HG03432 (cell line): Measurements from ENCODE around the gene NAA10.

ENCODE experiments used
- ATAC-seq: cut with Tn5 transposase; IDR thresholded peaks from one replicate; pipeline ENCODE4 v1.9.1; 2021; ENCODE audit warnings: mild to moderate bottlenecking, moderate library complexity; ENCODE audit not compliant: unreplicated experiment

Gene NAA10

GRCh38 chrX:153930011-153930910 lies 4.6 kb downstream of the NAA10 start:
- no peak for ATAC-seq

DNA sequence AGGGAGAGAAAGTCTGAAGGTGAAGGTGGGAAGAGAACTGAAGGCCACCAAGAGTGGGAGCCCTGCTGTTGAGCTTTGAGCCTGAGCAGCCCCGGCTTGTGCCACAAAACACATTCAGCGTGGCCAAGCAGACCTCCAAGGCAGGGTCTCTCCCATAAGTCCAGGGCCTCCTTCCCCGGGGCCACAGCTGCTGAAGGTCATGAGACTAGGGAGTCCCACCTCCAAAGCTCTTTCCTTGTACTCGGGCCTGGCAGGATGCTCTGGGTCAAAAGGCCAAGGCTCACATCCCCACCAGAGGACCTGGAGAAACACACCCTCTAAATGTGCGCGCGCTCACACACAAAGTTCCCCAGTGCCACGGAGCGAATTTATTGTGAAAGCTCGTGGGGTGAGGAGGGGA lies 5.3 kb downstream of the NAA10 start:
- ATAC-seq: no peak

DNA sequence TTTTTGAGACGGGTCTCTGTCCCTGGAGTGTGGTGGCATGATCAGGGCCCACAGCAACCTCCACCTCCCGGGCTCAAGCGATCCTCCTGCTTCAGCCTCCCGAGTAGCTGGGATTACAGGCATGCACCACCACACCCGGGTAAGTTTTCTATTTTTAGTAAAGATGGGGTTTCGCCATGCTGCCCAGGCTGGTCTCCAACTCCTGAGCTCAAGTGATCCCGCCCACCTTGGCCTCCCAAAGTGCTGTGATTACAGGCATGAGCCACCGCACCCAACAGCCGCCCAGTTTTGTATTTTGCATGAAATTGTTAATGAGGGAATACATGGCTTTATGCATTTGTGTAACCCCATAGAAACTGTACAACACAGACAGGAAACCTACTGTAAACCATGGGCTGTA lies 6.0 kb downstream of the NAA10 start:
- no peak for ATAC-seq

DNA sequence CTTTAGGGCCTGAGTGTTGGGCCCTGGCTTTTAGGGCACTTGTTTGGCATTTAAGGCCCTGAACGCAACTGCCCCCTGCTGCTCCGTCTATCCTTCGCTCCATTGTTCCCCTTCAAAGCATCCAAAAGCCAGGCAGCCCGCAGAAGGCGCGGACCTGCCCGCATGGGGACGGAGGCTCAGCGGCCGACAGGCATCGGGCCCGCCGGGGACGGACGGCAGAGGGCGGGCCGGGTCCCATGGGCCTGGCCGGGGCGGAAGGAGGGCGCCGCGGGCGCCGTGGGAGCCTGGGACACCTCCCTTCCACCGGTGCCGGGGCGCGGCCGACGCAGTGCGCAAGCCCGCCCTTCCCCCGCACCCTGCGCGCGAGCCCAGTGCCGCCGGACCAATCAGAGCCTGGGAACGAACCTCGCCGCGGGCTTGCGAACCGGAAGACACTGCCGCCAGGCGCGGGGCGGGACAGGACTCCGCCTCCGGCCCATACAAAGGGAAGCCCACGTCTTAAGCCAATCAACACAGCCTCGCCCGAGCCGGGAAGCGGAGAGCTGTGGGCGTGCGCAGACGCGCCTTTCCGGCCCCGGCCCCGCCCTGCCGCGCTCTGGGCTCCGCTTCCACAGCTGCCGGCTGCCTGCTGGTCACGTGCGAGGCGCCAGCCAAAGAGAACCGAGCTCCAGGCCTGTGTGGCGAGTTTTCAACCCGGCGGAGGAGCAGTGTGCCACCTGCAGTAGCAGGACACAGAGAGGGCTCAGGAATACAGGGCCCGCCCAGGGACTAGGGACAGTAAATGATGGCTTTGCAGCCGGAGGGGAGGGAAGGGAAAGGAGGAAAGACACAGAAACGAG lies 6.7 kb downstream of the NAA10 start:
- ATAC-seq: peak; percentile 73

DNA sequence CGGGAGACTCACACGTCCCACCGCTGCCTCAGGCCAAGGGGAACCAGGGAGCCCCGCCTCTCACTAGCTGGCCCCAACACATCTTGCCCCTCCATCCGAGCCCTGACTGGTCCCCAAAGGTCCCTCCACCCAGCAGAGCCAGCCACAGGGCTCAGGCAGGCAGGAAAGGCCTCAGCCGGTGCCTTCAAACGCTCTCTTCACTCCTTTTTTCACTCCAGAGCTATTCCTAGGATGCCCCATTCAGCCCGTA lies 7.2 kb downstream of the NAA10 start:
- no peak for ATAC-seq

GRCh38 chrX:153926858-153927671 lies 7.8 kb downstream of the NAA10 start:
- peak; percentile 42 for ATAC-seq

- no peak for ATAC-seq
Measured at GRCh38 chrX:153926552-153926857, 8.3 kb downstream of the NAA10 start.

DNA sequence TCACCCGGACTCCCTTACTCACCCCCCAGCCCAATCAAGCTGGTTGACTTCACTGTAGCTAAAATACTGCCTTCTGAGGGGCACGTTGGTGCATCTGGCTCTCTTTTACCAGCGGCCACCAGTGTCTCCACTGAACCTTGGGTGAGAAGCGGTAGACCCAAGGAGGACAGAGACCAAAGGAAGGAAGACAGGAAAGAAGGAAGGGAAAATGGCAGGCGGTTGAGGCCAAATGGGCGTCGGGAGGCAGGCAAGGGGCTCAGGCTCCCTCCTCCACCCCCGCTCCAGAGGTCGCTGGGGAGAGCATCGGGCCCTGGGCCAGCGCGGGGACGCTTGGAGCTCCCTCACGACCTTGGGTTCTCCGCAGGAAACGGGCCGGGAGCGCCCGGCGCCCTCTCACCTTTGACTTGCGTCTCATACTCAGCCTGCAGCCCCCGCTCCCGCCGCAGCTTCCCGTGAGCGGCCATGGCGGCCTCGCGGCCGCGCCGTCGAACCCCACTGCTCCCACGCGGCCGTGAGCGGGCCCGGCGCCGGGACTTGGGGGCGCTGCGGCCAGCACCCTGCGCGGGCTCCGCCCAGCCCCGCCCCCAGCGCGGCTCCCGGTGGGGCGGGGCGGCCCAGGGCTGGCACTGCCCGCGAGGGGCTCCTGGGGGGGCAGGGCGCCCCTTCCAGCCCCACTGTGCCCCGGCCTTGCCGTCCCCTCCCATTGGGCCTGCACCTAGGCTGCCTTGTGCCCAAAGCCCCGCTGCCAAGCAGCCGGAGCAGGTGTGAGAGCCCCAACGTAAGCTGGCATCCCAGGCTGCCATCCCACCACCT lies 8.9 kb downstream of the NAA10 start, which contains the start of gene ARHGAP4:
ARHGAP4 (minus strand) TSS at position 526 of the 813 bp plus-strand sequence; CDS start at position 464, 62 bp downstream.
- ATAC-seq: peak; percentile 24

GRCh38 chrX:153925387-153925738 lies 9.5 kb downstream of the NAA10 start:
- ATAC-seq: no peak

GRCh38 chrX:153924149-153924861 lies 10.5 kb downstream of the NAA10 start:
- ATAC-seq: no peak

DNA sequence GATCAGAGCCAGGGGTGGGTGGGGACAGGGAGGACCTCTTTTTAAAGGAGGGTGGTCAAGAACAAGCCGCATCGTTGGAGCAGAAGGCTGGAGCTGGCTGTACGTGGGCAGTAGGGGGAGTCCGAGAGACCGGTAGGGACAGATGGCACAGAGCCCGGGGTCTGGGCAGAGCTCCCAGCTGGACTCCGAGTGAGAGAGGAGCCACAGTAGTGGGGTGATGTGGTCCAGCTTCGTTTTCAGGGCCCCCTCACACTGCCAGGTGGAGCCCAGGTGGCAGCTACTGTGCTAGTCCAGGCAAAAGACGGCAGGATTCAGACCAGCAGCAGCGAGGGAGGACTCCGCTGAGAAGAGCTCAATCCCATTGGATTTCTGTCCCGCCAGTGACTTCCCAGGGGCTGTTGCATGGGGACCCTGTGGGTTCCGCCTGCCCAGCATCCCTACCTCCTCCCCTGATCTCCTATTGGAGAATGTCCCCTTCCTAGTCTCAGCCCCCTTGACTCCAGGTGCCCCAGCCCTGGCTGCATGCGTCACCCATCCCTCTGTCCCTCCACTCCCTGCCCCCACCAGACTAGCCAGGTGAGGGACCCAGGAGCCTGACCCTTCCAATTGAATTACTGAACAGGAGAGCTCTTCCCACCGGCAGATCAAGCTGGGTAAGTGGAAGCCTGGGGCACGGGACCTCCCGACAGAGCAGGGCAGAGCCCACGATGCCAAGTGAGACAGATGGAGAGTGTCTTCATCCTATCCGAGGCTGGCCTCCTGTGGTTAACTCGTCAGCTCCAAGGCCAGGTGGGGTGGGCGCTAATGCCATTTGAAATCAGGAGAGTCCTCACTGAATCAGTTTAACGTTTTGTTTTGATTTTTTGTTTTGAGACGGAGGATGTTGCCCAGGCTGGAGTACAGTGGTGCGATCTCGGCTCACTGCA lies 11.6 kb downstream of the NAA10 start:
- ATAC-seq: no peak

- ATAC-seq: no peak
Measured at GRCh38 chrX:153921511-153922446, 13.1 kb downstream of the NAA10 start.

DNA sequence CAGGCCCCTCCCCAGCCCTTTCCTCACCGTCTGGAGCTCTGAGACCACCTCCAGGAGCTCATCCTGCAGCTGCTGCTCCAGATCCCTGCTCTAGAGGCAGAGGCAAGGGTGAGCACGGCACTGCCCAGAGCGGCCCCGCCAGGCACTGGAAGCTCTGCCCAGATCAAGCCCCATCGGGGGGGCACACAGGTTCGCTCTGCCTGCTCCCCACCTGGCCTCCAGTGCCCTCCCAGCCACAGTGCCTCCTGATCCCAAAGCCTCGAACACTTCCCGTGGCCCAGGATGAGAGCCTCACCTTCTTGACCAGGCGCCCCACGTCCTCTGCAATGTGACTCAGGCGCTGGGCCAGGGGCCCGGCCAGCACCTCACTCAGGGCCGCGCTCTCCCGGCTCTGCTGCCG lies 13.8 kb downstream of the NAA10 start:
- ATAC-seq: no peak

DNA sequence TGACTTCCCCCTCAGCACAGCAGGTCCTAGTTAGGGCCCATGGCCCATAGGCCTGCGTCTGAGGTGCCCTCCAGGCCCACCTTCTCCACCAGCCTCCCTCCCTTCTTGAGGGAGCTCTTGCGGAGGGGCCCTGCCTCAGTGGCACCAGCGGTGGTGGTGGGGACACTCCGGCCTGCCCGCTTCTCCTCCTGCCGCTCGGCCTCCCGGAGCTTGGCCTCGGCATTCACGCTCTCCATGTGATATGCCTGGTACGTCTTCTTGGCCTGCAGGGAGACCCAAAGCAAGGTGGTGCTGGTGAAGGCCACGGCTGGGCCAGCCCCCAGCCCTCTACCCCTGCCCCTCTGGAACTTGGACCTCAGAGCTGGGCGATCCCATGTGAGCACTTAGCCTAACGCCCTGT lies 14.3 kb downstream of the NAA10 start:
- ATAC-seq: no peak

GRCh38 chrX:153919281-153919680 lies 15.6 kb downstream of the NAA10 start:
- no peak for ATAC-seq

DNA sequence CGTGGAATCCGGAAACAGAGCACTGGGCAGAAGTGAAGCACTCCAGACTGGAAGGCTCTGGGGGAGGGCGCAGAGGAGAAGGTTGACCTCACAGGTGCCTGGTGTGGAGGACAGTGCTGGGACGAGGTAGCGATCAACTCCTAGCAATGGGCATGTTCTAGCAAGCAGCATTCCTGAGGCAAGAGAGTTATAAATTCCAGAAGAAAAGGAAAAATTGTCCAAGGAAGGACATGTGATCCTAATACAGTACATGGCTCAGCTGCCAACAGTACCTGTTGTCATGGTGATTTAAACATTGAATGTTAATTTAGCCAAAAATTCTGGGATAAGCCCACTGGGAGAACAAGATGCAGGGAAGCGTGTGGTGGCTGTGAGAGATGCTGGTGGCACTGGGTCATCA lies 17.0 kb downstream of the NAA10 start:
- no peak for ATAC-seq

DNA sequence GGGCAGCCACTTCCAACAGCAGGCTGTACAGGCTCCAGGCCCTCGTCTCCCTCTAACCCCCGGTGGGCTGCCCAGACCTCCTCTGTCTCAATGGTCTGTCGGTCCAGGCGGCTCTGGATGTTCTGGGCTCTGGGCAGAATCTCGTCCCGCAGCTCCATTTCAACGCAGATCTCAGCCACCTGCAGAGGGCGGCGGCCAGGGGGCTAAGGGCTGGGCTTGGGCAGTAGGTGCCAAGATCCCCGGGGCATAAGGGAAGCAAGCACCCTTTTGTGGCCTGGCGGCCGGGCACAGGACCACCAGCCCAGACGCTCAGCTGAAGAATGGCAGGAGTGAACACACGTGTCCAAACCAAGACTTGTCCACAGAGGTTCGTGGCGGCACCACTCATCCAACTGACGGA lies 21.1 kb downstream of the NAA10 start:
- ATAC-seq: no peak

DNA sequence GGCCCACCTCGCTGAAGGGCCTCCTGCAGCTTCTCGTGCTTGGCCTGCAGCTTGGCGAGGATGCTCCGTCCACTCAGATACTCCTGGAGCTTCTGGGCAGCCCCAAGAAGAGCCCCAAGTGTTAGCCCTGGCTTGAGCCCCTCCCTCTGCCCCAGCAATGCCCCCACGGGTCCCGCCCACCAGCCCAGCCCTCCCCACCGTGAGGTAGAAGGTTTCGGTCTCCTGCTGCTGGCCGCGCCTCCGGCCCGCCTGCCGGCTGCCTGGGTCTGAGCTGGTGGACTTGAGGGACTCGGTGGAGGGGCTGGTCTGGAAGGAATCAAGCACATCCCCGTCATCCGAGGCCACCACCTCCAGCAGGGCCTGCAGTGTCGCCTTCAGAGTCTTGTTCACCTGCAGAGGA lies 21.6 kb downstream of the NAA10 start:
- ATAC-seq: no peak
